HG02885 (cell line): Measurements from ENCODE around the gene ZFHX3.

Experiments
- ATAC-seq: cut with Tn5 transposase; IDR thresholded peaks from one replicate; pipeline ENCODE4 v1.9.1; 2021; ENCODE audit warnings: mild to moderate bottlenecking; ENCODE audit not compliant: unreplicated experiment, poor library complexity

Gene ZFHX3

GRCh38 chr16:72939247-72939646, 108.7 kb downstream of the ZFHX3 start:
- ATAC-seq: no peak

- ATAC-seq: no peak
Measured at GRCh38 chr16:72938795-72939164, 109.1 kb downstream of the ZFHX3 start.

GRCh38 chr16:72937916-72938794, 109.8 kb downstream of the ZFHX3 start:
- no peak for ATAC-seq

- ATAC-seq: no peak
Measured at GRCh38 chr16:72937360-72937759, 110.6 kb downstream of the ZFHX3 start.

- no peak for ATAC-seq
Measured at GRCh38 chr16:72936408-72936807, 111.5 kb downstream of the ZFHX3 start.

GRCh38 chr16:72935896-72936295, 112.0 kb downstream of the ZFHX3 start:
- ATAC-seq: no peak

GRCh38 chr16:72934636-72935403, 113.1 kb downstream of the ZFHX3 start:
- ATAC-seq: no peak

- no peak for ATAC-seq
Measured at GRCh38 chr16:72932677-72933335, 115.1 kb downstream of the ZFHX3 start.

GRCh38 chr16:72932050-72932449, 115.9 kb downstream of the ZFHX3 start:
- peak; percentile 58 for ATAC-seq

GRCh38 chr16:72930396-72930795, 117.5 kb downstream of the ZFHX3 start:
- ATAC-seq: no peak

- ATAC-seq: no peak
Measured at GRCh38 chr16:72928090-72928981, 119.6 kb downstream of the ZFHX3 start.

- ATAC-seq: no peak
Measured at GRCh38 chr16:72927199-72928089, 120.5 kb downstream of the ZFHX3 start.

- no peak for ATAC-seq
Measured at GRCh38 chr16:72926177-72927070, 121.5 kb downstream of the ZFHX3 start.

- ATAC-seq: no peak
Measured at GRCh38 chr16:72925631-72925979, 122.3 kb downstream of the ZFHX3 start.

- ATAC-seq: no peak
Measured at GRCh38 chr16:72924927-72925630, 122.8 kb downstream of the ZFHX3 start.

- no peak for ATAC-seq
Measured at GRCh38 chr16:72924537-72924926, 123.4 kb downstream of the ZFHX3 start.

- no peak for ATAC-seq
Measured at GRCh38 chr16:72923757-72924156, 124.2 kb downstream of the ZFHX3 start.

GRCh38 chr16:72922714-72923113, 125.2 kb downstream of the ZFHX3 start:
- ATAC-seq: no peak
